SKM-1 treated with dmso at 0.1 percent for 144 hours (cell line): ENCODE measurements around the gene GIGYF2.
"Not testable (repeated sequence)": the region's sequence is repeated elsewhere in the genome, so short reads cannot be mapped to it uniquely, and the experiment has no call there.

Experiments used
- DNase-seq: peaks from one replicate; lab custom pipeline; 2025; ENCODE audit not compliant: unreplicated experiment; lab: John Stamatoyannopoulos, UW

Gene GIGYF2

DNA sequence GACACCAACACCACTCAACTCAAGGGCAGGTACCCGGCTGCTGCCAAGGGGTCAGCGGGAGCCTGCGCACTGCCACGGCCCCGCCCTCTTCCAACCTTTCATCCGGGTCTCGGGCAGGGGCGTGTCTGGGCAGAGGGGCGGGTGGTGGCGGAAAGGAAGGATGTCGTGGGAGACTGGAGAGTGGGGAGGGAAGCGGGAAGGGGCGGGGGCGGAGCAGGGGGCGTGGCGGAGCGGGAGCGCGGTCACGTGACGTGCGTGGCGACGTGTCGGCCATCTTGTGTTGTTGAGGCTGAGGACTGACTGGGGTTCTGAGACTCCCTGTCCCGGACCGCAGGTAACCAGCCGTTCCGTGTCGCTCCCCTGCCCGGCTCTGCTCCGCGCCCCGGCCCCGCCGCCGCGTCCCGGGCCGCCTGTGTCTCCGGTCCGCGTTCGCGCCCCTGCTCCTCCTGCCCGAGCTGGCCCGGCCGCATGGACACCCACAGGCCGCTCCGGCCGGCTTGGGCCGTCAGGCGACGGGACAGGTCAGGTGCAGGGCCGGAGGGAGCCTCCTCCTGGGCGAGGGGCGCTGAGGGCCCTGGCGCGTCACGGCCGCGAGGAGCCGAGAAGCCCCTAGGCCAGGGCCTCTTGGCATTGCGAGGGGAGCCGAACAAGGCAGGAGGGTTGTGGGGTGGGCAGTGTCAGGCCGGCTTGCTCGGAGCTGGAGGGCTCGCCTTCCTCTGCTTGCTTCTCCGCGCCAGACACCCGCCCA, at the start of gene GIGYF2:
Gene GIGYF2, plus strand, starts transcription at position 273 of the 748 bp plus-strand sequence. CDS start 37,867 bp downstream, outside the sequence.
- peak; percentile 92 for DNase-seq

GRCh38 chr2:232649033-232649432, 48.1 kb upstream of the GIGYF2 start:
- no peak for DNase-seq

DNA sequence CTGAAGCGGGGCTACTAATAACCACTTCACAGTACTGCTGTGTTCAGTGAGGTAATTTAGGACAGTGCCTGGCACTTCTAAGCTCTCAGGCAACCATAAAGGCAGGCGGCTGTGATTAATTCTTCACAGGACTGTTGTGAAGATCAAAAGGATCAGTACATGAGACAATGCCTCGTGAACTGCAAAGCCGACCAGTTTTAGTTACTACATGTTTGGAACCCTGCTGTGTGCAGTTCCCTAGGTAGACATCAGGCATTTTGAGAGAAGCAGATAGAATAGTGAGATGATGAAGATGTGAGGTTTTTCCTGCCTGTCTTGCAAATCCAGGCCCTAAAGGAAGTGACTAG, 44.7 kb upstream of the GIGYF2 start:
- DNase-seq, result no peak

- DNase-seq, result no peak
Measured at GRCh38 chr2:232653441-232653840, 43.7 kb upstream of the GIGYF2 start.

- no peak for DNase-seq
Measured at GRCh38 chr2:232655392-232655791, 41.7 kb upstream of the GIGYF2 start.

GRCh38 chr2:232658217-232658785, 38.8 kb upstream of the GIGYF2 start:
- peak; percentile 54 for DNase-seq

- no peak for DNase-seq
Measured at GRCh38 chr2:232659359-232659758, 37.8 kb upstream of the GIGYF2 start.

GRCh38 chr2:232662486-232663260, 34.5 kb upstream of the GIGYF2 start:
- DNase-seq, result no peak

DNA sequence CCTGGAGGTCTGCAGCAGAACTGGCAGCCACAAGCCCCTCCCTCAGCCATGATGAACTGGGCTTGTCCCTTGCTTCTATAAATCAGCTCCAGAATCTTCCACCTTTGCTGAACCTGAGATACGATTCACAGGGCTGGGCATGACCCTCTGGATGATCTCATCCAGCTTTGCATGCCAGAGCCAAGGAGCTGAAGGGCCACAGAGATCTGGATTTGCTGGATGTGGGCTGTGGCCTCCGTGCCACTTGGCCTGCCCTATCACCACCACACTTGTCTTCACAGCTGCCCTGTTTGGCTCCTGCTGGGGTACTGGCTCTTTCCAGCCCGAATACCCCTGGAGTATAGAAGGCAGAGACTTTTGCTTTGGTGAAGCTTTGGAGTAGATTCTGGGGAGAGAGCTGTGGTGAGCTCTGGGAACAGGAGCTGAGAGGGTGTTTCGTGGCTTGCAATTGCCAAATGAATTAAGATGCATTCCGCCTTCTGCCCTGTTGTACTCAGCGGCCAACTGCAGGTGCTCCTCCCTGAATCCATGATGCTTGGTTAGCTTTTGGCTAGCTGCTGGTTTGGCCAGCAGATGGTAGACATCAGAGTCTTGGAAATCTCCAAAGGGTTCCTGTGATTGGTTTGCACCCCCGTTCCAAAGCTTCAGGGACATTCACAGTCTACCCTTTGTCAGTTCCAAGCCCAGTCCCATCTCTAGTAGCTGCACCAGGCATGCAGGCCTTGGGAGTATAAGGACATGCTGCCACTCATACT, 30.9 kb upstream of the GIGYF2 start:
- no peak for DNase-seq

- DNase-seq, result no peak
Measured at GRCh38 chr2:232667989-232668583, 29.0 kb upstream of the GIGYF2 start.

GRCh38 chr2:232668805-232669444, 28.2 kb upstream of the GIGYF2 start:
- no peak for DNase-seq

DNA sequence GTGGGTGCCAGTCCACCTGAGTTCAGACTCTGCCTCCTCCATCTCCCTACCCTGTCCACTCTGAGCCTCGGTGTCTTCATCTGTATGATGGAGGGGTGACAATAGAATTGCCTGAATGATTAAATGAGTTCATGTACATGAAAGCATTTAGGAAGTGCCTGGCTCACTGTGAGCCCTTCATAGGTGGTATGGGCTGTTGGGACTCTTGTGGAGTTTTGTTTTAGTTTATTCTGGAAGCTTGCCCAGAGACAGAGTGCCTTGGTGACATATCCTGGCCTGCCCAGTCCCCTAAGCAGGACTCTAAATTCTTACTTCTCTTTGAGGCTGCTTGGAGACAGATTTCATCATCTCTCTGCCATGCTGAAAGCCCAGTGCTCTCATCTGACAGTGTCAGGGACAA, 24.5 kb upstream of the GIGYF2 start:
- DNase-seq, result no peak

DNA sequence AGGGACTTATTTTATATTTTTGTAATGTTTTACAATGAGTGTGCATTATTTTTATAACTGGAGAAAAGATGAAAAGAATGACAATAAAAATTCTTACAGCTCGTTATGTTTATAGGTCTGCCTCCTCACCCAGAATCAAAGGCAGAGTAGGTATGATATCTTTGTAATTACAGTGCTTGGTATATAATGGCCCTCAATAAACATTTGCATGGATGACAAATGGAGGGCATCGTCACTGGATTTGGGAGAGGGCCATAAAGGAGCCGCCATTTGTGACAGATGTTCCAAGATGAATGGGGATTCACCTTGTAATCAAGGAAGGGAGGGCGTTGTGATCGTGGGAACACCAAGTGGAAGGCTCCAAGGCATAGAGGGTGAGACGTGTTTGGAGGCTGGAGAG, 22.6 kb upstream of the GIGYF2 start:
- no peak for DNase-seq

- no peak for DNase-seq
Measured at GRCh38 chr2:232675381-232675780, 21.8 kb upstream of the GIGYF2 start.

GRCh38 chr2:232680006-232680405, 17.1 kb upstream of the GIGYF2 start:
- no peak for DNase-seq

DNA sequence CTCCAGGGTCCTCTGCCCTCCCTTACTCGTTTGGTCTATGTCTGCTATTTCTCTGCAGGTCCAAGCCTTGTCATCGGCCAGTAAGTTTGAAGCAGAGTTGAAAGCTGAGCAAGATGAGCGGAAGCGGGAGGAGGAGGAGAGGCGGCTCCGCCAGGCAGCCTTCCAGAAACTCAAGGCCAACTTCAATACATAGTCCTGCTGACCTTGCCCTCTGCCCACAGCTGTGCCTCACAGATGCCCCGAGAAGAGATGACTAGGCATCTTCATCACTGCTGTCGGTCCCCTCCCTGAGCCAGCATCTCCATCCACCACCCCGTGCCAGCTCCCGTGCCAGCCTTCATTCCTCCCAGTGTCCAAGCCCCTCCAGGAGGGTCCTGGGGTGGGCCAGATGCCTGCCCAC, 15.6 kb upstream of the GIGYF2 start:
- DNase-seq, result no peak

GRCh38 chr2:232683368-232683767, 13.8 kb upstream of the GIGYF2 start:
- DNase-seq, result no peak

DNA sequence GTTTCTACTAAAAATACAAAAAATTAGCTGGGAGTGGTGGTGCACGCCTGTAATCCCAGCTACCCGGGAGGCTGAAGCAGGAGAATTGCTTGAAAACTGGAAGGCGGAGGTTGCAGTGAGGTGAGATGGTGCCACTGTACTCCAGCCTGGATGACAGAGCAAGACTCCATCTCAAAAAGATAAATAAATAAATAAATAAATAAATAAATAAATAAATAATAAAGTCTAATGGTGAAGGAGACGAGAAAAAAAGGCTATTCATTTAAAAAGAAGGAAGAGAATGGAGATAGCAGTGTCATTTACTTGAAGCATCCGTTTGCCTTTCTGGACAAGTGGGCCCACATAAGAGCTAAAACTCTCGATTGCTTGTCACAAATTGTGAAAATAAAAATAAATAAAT, 11.7 kb upstream of the GIGYF2 start:
- DNase-seq, result not testable (repeated sequence)

DNA sequence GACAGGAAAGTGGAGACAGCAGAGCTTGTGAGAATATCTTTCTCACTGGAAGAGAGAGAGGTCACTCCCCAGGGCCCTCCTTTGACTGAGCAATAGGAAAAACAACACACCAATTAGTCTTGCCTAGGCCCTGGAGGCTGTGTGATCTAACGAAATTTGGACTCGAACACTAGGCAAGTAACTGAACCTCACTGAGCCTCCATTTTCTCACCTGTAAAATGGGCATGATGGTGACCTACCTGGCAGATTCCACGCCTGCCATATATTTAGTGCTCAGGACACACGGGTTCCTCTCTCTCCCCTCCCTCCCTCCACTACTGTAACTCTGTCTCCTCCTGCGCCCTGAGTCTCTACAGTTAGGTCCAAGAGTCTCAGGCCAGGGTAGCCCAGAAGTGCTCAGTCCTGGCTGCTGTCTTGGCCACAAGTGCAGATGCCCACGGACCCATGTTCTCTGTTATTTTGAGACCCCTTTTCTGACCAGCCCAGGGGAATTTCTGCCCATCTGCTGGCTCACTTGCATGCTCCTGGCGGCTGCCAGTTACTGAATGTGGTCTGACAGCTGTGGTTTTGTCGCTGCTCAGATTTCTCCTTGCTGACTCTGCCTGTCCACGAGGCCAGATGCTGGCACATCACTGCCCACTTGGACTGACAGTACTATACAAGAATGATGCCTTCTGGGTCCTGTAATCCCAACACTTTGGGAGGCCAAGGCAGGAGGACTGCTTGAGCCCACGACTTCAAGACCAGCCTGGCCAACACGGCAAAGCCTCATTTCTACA, 9.6 kb upstream of the GIGYF2 start:
- no peak for DNase-seq

GRCh38 chr2:232688201-232688600, 8.9 kb upstream of the GIGYF2 start:
- DNase-seq, result no peak
